Ascending aorta (tissue), 2 donors: ENCODE results near the gene ALPK3. TPM values are rescaled to one million over a fixed set of nuclear protein-coding genes. Genes with fewer than 3 reads are reported as not detected.

Experiments
- DNase-seq, 2 donors: peaks; one replicate each; pipeline ENCODE4 v3.0.0-alpha.2; 2019; ENCODE audit warnings: low spot score in 2 of 2
- H3K27ac ChIP-seq, 2 donors: fragments of 200-600 bp; sonication (generic); one replicate each; pipeline ENCODE4 v1.5.1; 2016 to 2017; ENCODE audit warnings: mild to moderate bottlenecking in 1 of 2
- H3K27me3 ChIP-seq: fragments of 200-600 bp; sonication (generic); one replicate; pipeline ENCODE4 v1.5.1; 2017
- H3K36me3 ChIP-seq, 2 donors: fragments of 200-600 bp; sonication (generic); one replicate each; pipeline ENCODE4 v1.5.1; 2016
- H3K4me1 ChIP-seq, 2 donors: fragments of 200-600 bp; sonication (generic); one replicate each; pipeline ENCODE4 v1.5.1; 2016 to 2017; ENCODE audit warnings: mild to moderate bottlenecking in 1 of 2
- H3K4me3 ChIP-seq, 2 donors: fragments of 200-600 bp; sonication (generic); one replicate each; pipeline ENCODE4 v1.5.1; 2016 to 2017; ENCODE audit warnings: mild to moderate bottlenecking in 1 of 2
- H3K9me3 ChIP-seq, 2 donors: fragments of 200-600 bp; sonication (generic); one replicate each; pipeline ENCODE4 v1.5.1; 2016
- CTCF ChIP-seq, 3 experiments: fragments of 200-600 bp in 2 of 3; fragments of 450-650 bp in 1 of 3; sonication (generic) in 2 of 3; IDR thresholded peaks; one replicate each; pipeline ENCODE4 v1.5.1; 2016 to 2019; ENCODE audit warnings: antibody characterized with exemption in 3 of 3, mild to moderate bottlenecking in 1 of 3, moderate library complexity in 1 of 3
- intact Hi-C: fragments of 100-400 bp; cut with DNase I; formaldehyde crosslinking; loops from one replicate; pipeline ENCODE4 v1.15.1; 2023
- total RNA-seq: library from RNA; depleted of rRNA; stranded (reverse); fragments of >200 nt; gene quantifications from one replicate; pipeline ENCODE4 v1.1.0, GENCODE V29; 2016

ALPK3 gene
- total RNA-seq, 1 donor from 2014 or later: 38.0 TPM

GRCh38 chr15:84797212-84797611, 19.9 kb upstream of the ALPK3 start:
- no peak for TF ChIP-seq CTCF (IDR thresholded peaks at IDR 0.05)
- no peaks in the 10 kb centered on the region for H3K27me3 ChIP-seq
- no peaks in the 10 kb centered on the region for H3K9me3 ChIP-seq
- intact Hi-C loops: no loop called here
- peaks cover 55 to 76% of the 10 kb centered on the region in 2 donors for H3K36me3 ChIP-seq
- no peak overlapping the region for H3K27ac ChIP-seq
- no peaks in the 10 kb centered on the region for H3K4me1 ChIP-seq
- no peak for DNase-seq
- no peak overlapping the region for H3K4me3 ChIP-seq

- H3K9me3 ChIP-seq: no peaks in the 10 kb centered on the region
- peaks cover 61 to 76% of the 10 kb centered on the region in 2 donors for H3K36me3 ChIP-seq
- DNase-seq: no peak
- no peak overlapping the region for H3K4me3 ChIP-seq
- no peaks in the 10 kb centered on the region for H3K4me1 ChIP-seq
- H3K27me3 ChIP-seq: no peaks in the 10 kb centered on the region
- intact Hi-C loops: no loop called here
- H3K27ac ChIP-seq: no peak overlapping the region
- no peak for TF ChIP-seq CTCF (IDR thresholded peaks at IDR 0.05)
Observed at GRCh38 chr15:84797801-84798200, 19.4 kb upstream of the ALPK3 start.

- intact Hi-C loops: no loop called here
- Histone ChIP-seq H3K27me3 (no peaks in the 10 kb centered on the region), H3K27ac (no peak overlapping the region), H3K9me3 (no peaks in the 10 kb centered on the region), H3K4me3 (no peak overlapping the region), H3K4me1 (no peaks in the 10 kb centered on the region), H3K36me3 (peaks cover 62 to 75% of the 10 kb centered on the region in 2 donors)
- DNase-seq: no peak
- TF ChIP-seq CTCF (IDR thresholded peaks at IDR 0.05): no peak
Observed at GRCh38 chr15:84798436-84798946, 18.7 kb upstream of the ALPK3 start.

GRCh38 chr15:84799511-84800187, 17.5 kb upstream of the ALPK3 start:
- DNase-seq: no peak
- Histone ChIP-seq H3K36me3 (peaks cover 58 to 75% of the 10 kb centered on the region in 2 donors), H3K4me3 (no peak overlapping the region), H3K4me1 (no peaks in the 10 kb centered on the region), H3K9me3 (no peaks in the 10 kb centered on the region), H3K27ac (no peak overlapping the region), H3K27me3 (no peaks in the 10 kb centered on the region)
- no peak for TF ChIP-seq CTCF (IDR thresholded peaks at IDR 0.05)
- intact Hi-C loops: no loop called here

- no peaks in the 10 kb centered on the region for H3K27me3 ChIP-seq
- H3K4me3 ChIP-seq: no peak overlapping the region
- no peaks in the 10 kb centered on the region for H3K9me3 ChIP-seq
- peaks cover 58 to 80% of the 10 kb centered on the region in 2 donors for H3K36me3 ChIP-seq
- no peak overlapping the region for H3K27ac ChIP-seq
- TF ChIP-seq CTCF (IDR thresholded peaks at IDR 0.05): no peak
- intact Hi-C loops: no loop called here
- DNase-seq: no peak
- H3K4me1 ChIP-seq: no peaks in the 10 kb centered on the region
Observed at GRCh38 chr15:84800365-84800806, 16.8 kb upstream of the ALPK3 start.
